ENCODE measurements around the gene ZNF329.

Gene ZNF329

DNA sequence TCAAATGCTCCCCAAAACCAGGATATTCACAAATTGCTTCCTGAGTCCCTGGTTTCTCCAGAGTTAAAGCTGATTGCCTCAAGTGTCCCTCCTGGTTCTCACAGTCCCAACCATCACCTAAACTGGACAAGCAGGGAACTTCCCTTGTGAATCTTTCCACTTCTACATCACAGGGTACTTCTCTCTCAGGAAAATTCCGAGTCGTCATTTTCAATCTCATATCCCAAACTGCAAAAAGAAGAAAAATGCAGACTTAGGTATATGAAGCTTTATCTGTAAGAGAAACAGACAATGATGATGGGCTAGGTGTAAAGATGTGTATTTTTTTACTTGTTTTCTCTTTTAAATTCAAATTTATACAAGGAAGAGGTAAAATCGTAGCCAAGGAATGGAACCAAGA is 21.3 kb downstream of the ZNF329 start:
- Histone ChIP-seq H3K36me3 (peaks cover 65% of the 10 kb centered on the region), H3K9me3 (ENCODE audit: severe bottlenecking) (peaks cover 59% of the 10 kb centered on the region), H3K27me3 (ENCODE audit: insufficient read depth, low read depth, severe bottlenecking) (no peaks in the 10 kb centered on the region), H3K4me3 (ENCODE audit: low read depth, low read length) (no peak overlapping the region), H3K27ac (no peak overlapping the region)
- TF ChIP-seq, protein P1, sequence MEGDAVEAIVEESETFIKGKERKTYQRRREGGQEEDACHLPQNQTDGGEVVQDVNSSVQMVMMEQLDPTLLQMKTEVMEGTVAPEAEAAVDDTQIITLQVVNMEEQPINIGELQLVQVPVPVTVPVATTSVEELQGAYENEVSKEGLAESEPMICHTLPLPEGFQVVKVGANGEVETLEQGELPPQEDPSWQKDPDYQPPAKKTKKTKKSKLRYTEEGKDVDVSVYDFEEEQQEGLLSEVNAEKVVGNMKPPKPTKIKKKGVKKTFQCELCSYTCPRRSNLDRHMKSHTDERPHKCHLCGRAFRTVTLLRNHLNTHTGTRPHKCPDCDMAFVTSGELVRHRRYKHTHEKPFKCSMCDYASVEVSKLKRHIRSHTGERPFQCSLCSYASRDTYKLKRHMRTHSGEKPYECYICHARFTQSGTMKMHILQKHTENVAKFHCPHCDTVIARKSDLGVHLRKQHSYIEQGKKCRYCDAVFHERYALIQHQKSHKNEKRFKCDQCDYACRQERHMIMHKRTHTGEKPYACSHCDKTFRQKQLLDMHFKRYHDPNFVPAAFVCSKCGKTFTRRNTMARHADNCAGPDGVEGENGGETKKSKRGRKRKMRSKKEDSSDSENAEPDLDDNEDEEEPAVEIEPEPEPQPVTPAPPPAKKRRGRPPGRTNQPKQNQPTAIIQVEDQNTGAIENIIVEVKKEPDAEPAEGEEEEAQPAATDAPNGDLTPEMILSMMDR (IDR thresholded peaks at IDR 0.05; ENCODE audit: low read depth, low read length), result no peak
- DNase-seq, result no peak

DNA sequence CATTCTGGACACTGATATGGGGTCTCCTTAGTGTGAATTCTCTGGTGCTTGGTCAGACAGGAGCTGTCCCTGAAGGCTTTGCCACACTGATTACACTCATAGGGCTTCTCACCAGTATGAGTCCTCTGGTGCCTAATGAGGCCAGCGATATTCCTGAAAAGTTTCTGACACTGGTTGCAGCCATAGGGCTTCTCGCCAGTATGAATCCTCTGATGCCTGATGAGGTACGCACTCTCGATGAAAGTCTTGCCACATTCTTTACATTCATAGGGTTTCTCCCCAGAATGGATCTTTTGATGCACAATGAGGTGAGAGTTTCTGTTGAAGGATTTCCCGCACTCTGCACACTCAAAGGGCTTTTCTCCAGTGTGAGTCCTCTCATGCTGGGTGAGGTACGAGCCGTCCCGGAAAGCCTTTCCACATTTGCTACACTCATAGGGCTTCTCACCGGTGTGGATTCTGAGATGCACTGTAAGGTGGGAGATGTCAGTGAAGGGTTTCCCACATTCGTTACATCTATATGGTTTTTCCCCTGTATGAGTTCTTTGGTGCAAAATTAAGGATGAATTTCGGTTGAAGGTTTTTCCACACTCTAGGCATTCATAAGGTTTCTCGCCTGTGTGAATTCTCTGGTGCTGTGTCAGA is 22.4 kb downstream of the ZNF329 start:
- Histone ChIP-seq H3K36me3 (peaks cover 56% of the 10 kb centered on the region), H3K27me3 (ENCODE audit: insufficient read depth, low read depth, severe bottlenecking) (no peaks in the 10 kb centered on the region), H3K9me3 (ENCODE audit: severe bottlenecking) (peaks cover 59% of the 10 kb centered on the region), H3K4me3 (ENCODE audit: low read depth, low read length) (no peak overlapping the region), H3K27ac (no peak overlapping the region)
- TF ChIP-seq, protein P1 (IDR thresholded peaks at IDR 0.05; ENCODE audit: low read depth, low read length), result no peak
- DNase-seq, result no peak

DNA sequence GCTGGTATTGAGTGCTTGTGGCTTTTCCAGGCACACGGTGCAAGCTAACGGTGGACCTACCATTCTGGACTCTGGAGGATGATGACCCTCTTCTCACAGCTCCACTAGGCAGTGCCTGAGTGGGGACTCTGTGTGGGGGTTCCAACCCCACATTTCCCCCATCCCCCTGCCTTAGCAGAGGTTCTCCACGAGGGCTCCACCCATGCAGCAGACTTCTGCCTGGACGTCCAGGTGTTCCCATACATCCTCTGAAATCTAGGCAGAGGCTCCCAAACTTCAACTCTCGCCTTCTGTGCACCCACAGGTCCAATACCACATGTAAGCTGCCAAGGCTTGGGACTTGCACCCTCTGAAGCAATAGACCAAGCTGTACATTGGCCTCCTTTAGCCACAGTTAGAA is 27.2 kb downstream of the ZNF329 start:
- H3K27ac ChIP-seq, result no peak overlapping the region
- TF ChIP-seq, protein P1 (IDR thresholded peaks at IDR 0.05; ENCODE audit: low read depth, low read length), result no peak
- H3K36me3 ChIP-seq, result peaks cover 18% of the 10 kb centered on the region
- no peak overlapping the region for H3K4me3 ChIP-seq (ENCODE audit: low read depth, low read length)
- H3K9me3 ChIP-seq (ENCODE audit: severe bottlenecking), result peaks cover 57% of the 10 kb centered on the region
- H3K27me3 ChIP-seq (ENCODE audit: insufficient read depth, low read depth, severe bottlenecking), result no peaks in the 10 kb centered on the region
- no peak for DNase-seq

DNA sequence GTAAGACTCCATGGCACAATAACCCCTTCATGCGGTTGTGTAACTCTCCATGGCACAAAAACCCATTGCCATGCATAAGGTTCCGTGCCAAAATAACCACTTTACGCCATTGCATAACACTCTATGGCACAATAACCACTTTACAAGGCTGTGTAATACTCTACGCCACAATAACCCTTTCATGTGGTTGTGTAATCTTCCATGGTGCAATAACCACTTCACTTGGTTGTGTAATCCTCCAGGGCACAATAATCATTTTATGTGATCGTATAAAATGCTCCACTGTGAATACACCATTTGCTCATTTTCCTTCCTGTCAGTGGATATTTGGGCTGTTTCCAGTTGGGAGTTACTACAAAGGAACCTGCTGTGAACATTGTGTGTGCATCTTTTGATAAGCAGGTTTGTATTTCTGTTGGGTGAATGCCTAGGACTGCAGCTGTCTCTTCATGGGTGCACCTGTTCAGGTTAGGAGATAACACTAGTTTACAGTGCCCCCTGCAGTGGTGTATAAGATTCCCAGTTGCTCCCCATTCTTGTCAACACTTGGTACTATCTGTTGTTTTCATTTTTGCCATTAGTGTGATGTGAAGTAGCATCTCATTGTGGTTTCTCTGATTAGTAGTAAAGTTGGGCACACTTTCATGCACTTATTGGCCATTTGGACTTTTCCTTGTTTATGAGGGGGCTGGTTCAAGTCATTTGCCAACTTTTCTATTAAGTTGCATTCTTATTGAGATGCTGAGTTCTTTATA is 31.4 kb downstream of the ZNF329 start:
- H3K9me3 ChIP-seq (ENCODE audit: severe bottlenecking), result peaks cover 58% of the 10 kb centered on the region
- no peak overlapping the region for H3K4me3 ChIP-seq (ENCODE audit: low read depth, low read length)
- TF ChIP-seq, protein P1 (IDR thresholded peaks at IDR 0.05; ENCODE audit: low read depth, low read length), result no peak
- H3K36me3 ChIP-seq, result no peaks in the 10 kb centered on the region
- no peak overlapping the region for H3K27ac ChIP-seq
- peaks cover 3% of the 10 kb centered on the region for H3K27me3 ChIP-seq (ENCODE audit: insufficient read depth, low read depth, severe bottlenecking)
- no peak for DNase-seq

DNA sequence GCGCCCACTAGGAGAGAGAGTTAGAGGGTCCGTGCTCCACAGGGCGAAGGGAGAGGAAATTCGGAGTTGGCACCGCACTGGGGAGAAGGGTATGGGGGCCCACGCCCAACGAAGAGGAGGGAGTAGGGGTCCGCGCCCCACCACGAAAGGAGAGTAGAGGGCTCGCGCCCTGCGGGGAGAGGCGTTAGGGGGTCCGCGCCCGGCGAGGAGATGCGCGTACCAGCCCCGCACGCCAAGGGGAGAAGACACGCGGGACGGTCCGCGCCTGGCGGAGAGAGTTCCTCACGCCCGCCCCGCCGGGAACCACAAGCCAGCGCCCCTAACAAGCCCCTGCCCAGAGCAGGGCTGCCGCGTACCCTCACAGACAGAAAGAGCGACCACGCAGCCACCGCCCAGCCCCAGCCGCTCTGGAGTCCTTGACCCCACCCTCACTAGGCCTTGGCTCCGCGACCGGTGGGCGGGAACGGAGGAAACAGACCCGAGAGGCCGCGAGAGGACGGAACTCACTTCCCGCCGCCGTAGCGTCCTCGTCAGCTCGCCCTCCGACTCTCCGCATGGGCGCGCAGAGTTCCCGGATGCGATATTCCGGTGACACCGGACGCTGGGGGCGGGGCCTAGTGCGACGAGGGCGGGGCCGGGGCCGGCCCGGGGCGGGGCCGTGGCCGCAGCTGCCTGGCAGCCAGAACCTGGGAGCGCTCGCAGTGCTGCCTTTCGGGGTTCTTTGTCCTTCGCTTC is 32.6 kb downstream of the ZNF329 start:
- peaks cover 3% of the 10 kb centered on the region for H3K27me3 ChIP-seq (ENCODE audit: insufficient read depth, low read depth, severe bottlenecking)
- H3K4me3 ChIP-seq (ENCODE audit: low read depth, low read length), result no peak overlapping the region
- no peaks in the 10 kb centered on the region for H3K36me3 ChIP-seq
- peaks cover 53% of the 10 kb centered on the region for H3K9me3 ChIP-seq (ENCODE audit: severe bottlenecking)
- DNase-seq, result no peak
- TF ChIP-seq, protein P1 (IDR thresholded peaks at IDR 0.05; ENCODE audit: low read depth, low read length), result no peak
- H3K27ac ChIP-seq, result no peak overlapping the region
